ENCODE measurements around the gene ZNF423.
"Not testable (repeated sequence)": the region's sequence is repeated elsewhere in the genome, so short reads cannot be mapped to it uniquely, and the experiment has no call there.

Gene ZNF423

DNA sequence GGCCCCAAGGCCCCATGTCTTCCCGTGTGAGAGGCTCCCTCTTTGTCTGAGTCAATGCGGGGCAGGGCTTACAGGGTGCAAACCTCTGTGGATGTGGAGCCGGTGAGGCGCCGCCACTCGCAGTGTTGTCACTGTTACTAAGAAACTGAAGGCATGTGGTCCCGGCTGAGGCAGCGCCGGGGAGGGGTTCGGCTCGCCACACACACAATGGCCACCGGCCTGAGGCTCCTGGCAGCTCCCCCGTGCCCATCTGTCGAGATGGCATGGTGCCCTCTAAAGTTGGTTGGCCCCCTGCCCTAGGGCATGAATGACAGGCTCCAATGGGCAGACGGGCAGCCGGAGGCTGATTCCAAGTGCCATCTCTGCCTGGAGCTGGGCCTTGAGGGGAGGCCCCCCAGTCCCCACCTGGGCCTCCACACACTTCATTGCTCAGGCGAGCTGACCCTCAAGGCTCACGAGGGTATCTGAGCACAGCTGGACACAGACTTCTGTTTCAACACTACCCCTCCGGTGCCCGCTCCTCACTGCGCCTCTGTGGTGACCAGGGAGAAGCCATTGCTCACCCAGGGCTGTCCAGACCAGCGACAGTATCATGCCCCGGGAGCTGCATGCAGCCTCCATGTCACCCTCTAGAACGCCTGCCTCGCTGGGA is 345.1 kb downstream of the ZNF423 start:
- no peak for DNase-seq (ENCODE audit: low spot score)

DNA sequence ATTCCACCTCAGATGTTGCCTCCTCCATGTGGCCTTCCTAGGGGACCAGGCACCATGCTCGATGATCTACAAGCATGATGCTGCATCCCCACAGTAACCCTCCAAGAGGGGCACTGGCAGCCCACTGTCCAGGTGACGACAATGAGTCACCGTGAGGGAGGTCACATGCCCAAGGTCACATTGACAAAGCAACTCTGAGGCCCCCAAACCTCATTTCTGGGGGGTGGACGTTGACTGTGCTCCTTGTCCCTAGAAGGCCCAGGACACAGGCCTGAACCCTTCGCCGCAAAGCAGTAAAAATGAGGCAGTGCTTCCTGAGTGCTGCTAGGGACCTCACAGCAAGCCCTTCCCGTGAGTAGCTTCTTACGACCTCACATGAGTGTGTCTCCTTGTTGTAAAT is 345.8 kb downstream of the ZNF423 start:
- no peak for DNase-seq (ENCODE audit: low spot score)

DNA sequence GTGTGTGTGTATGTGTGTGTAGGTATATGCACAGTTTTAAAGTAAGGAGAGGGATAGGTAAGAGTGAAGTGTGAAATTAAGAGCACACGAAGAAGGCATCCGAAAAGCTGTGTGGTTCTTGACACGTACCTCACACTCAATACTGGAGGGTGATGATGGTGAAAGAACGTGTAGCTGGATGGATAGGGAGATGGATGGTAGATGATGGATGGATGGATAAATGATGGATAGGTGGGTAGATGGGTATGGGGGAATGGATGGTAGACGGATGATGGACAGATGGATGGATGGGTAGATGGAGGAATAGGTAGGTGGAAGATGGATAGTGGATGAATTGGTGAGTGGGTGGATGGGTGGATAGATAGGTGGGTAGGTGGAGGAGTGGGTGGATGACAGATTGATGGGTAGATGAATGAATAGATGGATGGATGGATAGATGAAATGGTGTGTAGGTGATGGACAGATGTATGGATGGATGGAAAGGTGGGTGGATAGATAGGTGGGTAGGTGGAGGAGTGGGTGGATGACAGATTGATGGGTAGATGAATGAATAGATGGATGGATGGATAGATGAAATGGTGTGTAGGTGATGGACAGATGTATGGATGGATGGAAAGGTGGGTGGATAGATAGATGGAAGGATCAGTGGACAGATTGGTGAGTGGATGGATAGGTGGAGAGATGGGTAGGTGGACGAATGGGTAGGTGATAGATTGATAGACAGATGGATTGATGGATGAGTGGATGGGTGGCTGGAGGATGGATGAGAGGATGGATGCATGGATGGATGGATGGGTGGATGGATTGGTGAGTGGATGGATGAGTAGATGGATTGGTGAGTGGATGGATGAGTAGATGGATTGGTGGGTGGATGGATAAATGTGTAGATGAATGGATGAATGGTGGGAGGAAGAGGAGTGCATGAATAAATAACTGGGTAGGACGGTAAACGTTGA is 349.6 kb downstream of the ZNF423 start:
- not testable (repeated sequence) for DNase-seq (ENCODE audit: low spot score)

DNA sequence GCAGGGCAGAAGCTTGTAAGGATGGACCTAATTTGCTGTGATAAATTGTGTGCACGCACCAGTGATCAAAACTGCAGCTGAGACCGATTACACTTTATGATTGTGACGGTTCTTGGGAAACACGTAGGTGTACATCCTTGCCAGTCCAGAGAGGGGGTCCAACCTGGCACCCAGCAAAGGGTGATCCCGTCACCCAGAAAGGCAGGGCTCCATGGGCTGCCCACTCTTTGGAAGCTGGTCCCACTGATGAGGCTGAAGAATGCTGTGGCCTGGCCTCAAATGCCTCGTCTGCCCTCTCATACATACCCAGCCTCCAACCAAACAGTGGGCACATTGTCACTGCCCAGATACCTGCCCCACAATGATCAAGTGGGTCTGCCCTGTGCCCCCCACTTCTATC is 350.4 kb downstream of the ZNF423 start:
- DNase-seq (ENCODE audit: low spot score): no peak

DNA sequence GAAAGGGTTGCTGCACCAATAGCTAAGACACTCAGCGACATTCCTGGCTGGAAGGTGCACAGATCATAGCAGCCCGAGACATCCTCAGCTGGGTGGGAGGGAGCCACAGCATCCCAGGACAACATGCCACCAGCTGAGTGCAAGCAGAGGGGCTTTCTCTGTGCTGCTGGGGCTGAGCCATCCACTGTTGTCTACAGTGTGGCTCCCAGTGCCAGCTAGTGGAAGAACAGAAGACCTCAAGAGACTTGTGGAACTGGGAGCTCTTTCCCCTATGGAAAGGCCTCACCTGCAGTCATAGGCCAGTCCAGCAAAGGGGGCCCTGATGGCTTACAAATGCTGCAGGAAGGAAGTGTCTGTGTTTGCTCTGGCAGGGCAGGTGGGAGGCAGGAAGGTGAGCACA is 351.3 kb downstream of the ZNF423 start:
- DNase-seq (ENCODE audit: low spot score): no peak

DNA sequence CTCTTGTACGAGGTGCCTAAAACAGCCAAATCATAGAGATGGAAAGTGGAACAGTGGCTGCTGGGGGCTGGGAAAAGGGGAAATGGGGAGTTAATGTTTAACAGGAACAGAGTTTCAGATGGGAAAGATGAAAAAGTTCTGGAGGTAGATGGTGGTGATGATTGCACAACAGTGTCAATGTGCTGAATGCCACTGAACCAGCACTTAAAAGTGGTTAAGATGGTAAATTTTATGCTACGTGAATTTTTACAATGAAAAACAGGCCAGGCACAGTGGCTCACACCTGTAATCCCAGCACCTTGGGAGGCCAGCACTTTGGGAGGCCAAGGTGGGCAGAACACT is 351.9 kb downstream of the ZNF423 start:
- no peak for DNase-seq (ENCODE audit: low spot score)

DNA sequence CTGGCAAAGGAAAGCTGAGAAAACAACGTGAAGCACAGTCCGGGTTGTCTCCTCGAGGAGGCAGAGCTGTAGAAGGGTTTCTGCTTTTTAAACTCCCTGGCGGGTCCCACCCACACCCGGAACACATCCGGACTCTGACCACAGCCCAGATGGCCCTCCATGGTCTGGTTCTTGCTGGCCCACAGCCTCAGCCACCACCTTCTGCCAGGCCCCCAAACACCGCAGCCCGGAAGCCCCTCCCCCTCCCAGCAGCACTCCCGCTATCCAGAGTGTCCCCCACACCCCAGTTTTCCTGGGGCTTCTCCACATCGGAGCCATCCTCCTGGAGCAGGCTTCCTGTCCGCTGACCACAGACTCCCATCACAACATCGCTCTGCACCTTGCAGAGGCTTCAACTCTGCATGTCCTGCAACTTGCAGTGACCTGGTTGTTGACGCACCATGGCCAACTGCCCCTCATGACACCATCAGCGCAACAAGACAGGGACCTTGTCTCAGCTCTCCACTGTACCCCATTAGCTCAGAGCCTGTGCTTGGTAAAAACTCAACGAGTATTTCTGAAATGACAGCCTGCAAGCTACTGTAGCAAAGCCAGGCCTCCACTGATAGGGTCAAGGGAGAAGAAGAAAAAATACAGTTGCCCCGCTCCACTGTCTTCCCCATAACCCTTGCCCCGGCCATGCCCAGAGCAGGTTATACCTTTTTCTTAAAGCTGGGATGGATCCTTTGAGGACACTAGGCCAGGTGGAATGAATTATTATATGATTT is 352.5 kb downstream of the ZNF423 start:
- DNase-seq (ENCODE audit: low spot score): no peak

DNA sequence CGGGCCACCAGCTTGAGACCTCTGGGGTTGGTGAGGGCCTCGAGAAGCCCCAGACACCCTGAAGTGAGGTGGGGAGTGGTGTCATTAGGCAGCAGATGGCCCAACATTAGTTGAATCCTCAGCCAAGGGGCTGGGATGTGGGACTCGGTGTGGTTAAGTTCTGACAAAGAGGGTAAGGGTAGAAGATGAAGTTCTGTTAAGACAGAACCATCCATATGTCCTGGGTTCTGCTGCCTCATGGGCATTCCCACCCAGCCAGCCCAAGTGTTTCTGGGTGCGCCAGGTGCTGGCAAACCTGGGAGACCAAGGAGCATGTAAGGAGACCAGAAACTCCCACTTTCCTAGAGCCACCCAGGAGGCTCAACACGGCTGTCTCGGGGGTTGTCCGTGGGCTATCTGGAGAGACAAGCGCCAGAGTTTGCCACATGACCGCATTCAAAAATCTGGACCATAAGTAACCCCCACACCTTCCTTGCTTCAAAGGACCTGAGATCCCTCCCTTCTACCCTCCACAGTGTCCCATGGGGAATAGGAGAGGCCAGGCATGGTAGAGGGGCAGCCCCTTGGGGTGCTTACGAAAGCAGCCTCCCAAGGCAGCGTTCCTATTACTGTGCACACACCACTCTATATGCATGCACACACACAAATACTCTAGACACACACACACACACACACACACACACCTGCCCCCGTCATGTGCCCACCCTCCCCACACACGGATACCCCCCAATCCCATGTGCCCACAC is 353.6 kb downstream of the ZNF423 start:
- no peak for DNase-seq (ENCODE audit: low spot score)

DNA sequence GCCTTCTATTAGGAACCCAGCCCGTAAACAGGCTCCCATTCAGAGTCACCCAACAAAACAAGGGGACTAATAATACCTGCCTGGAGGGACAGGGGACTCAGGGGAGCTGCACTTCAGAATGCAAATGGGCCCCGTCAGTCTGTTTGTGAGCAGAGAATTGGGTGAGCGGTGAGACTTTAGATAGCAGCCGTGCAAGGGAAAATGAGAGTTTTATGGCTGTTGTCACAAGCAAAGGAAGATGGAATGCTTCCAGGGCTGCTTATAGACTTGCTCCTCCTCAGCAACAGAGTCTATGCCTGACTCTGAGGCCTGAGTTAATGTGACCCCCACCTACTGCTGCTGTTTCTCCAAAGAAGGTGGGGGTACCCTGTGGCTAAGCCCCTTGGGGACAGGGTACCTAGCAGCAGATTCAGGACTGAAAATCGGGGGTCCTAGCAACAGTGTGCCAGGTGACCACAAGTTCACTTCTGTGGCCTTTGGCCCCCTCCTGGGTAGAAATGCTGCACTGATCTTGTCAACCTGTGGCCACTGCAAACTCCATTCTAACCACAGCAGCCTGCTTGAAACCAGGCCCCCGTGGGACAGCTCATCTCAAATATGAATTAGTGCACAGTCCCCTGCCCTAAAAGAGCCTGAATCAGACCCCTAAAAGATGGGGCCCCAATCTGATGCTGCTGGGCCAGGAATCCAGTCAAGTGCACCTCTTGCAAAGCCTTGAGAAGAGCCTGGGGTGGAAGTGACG is 355.9 kb downstream of the ZNF423 start:
- no peak for DNase-seq (ENCODE audit: low spot score)

DNA sequence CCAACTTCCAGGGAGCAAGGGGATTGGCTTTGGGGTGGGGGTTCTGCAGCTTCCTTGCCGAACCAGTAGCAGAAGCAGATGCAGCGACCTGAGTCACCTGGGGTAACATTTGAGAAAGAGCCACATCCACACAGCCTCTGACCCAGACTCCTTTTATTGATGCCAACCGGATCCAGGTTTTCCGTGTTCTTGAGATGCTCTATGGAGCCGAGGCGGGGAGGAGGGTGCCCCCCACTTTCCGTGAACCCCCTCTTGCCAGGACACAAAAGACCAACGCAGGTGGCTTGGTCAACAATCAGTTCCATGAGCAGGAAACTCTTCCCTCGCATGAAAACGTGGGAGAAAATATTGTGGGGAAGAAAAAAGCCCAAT is 356.5 kb downstream of the ZNF423 start:
- DNase-seq (ENCODE audit: low spot score): no peak

DNA sequence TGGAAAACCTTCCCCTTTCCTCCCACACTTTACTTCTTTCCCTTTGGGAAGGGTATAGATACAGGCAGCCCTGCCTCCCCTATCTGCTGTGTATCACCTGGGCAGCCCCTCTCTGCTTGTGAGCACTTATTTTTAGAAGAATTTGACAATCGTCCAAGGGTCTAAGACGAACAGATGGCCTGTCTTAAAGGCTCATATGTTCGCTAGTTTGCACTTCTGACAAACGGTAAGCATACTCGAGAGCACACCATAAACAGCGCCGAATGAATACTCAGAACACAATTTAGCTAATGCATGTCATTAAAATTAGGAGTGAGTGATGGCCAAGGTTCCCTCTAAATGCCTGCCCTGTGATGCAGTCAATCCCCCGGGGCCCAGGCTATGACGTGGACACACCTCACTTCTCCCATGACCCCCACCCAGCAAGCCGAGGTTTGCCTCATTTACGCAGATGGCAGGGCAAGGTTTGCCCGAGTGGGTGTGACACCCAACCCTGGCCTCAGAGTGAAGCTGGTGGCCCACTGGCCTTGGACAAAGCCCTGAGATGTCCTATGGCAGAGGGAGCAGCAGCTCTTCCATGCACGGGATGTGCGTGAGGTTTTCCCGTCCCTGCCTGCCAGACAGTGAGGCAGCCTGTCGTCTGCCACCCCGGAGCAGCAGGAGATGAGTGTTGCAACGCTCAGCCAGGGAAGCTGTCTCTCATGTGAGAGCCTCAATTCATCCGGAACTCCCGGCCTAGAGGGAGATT is 357.1 kb downstream of the ZNF423 start:
- no peak for DNase-seq (ENCODE audit: low spot score)

DNA sequence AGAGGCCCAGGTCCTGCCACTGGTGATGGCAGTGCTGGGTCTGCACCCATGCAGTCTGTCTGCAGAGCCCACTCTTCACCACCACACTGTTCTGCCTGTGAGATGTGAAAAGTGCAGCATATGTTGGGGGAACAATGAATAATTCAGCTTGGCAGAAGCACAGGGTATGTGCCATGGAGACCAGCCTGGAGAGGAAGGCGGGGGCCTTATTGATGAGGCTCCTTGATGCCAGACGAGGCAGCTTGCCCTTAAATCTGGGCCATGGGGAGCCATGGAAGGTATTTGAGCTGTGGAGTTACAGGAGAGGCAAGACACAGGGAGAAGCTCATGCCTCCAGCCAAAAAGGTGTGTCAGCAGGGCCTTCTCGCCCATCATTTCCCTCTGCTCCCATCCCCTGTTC is 357.6 kb downstream of the ZNF423 start:
- DNase-seq (ENCODE audit: low spot score): no peak

DNA sequence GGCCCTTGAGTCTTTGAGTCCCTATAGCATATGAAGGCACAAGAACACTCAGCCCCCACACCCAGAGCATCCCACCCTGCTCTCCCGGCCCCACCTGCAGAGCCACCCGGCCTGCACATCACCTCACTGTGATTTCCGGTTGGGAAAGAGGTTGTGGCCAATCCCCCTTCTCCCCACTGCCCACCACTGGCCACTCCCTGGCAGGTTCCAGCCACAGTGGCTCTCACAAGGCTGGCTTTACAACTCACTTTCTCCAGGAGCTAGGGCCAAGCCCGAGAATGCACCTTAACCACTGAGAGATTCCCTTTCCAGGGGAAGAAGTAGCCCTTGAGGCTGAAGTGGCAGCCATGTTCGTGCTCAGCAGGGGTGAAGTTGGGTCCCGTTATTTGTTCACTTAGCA is 358.4 kb downstream of the ZNF423 start:
- DNase-seq (ENCODE audit: low spot score): no peak

DNA sequence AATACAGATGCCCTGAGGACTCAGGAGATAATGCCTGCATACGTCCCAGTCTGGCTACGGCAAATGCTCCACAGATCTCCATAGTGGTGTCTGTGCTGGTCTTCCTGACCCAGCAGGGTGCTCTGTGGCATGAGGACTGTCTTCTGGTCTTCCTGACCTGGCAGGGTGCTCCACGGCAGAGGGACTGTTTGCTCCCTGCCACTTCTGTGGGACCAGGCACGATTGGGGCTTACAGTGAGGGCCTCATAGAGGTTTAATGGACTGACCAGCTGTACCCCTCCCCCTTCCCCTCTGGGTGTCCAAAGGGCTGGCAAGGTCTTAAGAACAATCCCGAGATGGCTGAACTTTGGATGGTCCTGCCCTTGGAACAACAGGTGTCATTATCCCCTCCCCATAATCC is 359.3 kb downstream of the ZNF423 start:
- DNase-seq (ENCODE audit: low spot score): no peak

DNA sequence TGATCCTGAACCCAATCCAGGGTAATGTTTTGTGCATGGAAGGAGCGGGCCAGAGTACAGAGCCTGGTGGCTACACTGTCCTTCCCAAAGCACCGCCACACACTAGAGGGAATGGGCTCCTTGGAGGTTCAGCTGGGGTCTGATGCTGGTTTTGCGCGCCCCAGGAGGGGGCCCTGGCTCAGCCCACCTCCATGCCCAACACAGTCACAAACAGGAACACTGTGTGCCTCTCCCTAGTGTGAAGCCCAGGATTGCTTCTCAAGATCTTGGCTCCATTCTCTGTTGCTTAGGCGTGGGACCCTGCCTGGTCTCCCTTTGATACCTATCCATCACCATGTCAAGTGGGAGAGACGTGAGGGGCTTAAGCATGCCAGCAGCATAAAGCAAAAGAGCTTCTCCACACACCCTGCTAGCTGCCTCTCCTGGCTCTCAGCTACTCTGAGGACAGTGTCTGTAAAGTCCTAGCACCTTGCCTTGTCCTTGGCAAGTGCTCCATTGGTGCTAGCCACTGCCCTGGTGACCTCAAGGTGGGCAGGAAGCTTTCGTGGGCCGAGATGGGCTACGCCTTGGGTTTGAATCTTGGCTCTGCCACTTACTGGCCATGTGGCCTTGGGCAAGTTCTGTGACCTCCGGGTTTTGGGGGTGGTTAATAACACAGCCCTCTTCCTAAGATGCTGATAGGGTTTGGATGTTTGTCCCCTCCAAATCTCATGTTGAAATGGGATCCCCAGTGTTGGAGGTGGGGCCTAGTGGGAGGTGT is 360.1 kb downstream of the ZNF423 start:
- DNase-seq (ENCODE audit: low spot score): no peak

DNA sequence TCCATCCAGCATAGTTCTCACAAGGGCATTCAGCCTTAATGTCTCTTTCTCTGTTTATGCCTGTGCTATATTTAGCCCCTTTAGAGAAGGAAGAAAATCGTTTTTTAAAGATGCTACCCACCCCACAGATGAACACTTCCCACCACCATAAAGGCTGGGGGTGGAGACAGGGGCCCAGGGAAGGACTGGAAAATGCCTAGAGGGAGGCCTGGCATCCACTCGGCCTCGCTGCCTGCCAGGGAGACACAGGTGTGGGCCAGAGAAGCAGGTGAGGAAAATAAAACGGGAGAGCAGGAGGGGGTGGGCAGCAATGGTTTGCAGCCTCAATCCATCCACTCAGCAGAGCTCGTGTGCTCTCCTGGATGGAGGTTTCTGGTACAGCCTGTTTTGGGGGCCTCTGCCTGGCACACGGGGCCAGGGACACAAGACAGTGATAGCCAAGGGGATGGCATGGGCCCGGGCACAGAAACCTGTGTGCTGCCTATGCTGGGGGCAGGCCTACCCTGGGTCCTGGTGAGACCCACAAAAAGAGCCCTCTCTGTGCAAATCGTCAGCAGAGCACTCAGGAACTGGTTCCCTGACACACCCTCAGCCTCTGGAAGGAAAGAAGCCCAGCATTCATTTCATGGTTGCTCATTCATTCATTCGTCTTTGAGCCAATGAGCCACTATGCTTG is 360.9 kb downstream of the ZNF423 start:
- no peak for DNase-seq (ENCODE audit: low spot score)

DNA sequence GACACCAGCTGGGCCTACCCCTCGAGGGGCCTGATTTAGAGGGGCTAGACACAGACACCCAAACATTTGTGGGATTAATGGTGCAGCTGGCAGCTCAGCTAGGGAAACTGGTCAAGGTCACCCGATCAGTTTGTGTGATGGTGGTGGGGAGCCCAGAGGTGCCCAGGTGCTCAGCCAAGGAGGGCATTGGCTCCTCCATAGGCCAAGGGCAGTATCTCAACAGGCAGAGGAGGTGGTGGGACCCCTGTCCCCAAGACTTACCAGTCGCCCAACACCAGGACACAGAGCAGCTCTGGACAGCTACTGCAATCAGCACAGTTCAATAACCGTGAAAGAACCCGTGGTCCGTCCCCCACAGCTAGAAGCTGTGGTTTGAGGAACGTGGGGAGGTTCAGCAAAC is 361.4 kb downstream of the ZNF423 start:
- no peak for DNase-seq (ENCODE audit: low spot score)

DNA sequence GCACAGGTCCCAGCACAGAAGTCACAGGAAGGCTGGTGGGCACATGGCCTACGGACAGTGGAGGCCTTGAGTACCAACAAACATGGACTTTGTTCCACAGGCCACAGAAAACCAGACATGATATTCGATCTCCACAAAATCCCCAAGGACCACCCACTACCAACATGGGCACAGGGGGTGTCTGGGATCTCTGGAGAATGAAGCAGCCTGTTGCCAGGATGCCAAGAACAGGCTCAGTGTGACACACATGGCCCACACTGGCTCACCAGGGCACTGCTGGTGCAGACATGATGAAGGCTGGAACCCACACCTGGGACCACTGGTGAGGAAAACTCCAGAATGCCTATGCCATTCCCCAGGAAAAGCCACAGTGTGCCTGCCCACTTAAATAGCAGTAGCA is 362.1 kb downstream of the ZNF423 start:
- DNase-seq (ENCODE audit: low spot score): no peak

DNA sequence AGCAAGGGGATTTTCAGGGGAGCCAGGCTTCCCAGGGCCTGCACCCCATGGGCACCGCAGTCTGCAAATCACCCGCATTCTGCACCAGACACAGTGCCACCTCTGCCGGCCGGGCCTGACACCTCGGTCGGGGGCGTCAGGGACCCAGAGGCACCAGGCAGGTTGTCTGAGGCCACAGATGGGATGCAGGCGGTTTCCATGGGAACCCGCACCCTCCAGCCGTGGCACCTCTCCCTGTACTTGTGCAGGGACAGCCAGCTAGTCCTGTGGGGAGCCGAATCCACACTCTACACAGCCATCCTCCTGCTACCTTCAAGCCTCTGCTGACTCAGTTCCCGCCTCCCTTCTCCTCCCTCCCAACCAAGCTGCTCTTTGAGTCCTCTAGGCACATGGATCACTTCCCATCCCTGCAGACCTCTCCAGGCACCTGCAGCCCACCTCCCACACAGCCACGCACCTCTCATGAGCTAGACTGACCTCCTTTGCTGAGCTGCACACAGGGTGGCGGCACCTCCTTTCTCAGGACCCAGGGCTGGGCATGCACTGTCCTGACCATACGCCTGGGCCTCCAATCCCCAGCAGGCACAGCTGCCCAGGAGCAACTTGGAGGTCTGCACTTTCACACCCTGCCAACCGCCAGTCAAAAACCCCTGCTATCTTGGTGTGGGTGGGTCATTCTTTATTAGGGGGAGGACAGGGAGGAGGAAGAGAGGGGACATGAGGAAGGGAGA is 362.9 kb downstream of the ZNF423 start:
- no peak for DNase-seq (ENCODE audit: low spot score)

Data from CD4-positive, alpha-beta T cell treated with Interleukin-15 for 4 hours (primary cell).